H54 (cell line): Measurements from ENCODE around the gene PRR13.
"Not testable (repeated sequence)": the region's sequence is repeated elsewhere in the genome, so short reads cannot be mapped to it uniquely, and the experiment has no call there.

Experiments used
- DNase-seq: peaks from one replicate; pipeline ENCODE4 v3.0.0; 2011; ENCODE audit warnings: low spot score, mixed read lengths; ENCODE audit not compliant: insufficient read length
- FAIRE-seq: peaks from 3 replicates; lab custom pipeline; 2011; peaks lifted over from hg19 to GRCh38; lab: Jason Lieb, UNC
- POLR2A ChIP-seq: IDR thresholded peaks from 2 replicates; pipeline ENCODE4 v1.6.1; 2011; ENCODE audit warnings: low read depth, mild to moderate bottlenecking, low read length

PRR13 gene

GRCh38 chr12:53467880-53468279, 26.3 kb downstream of the PRR13 start:
- FAIRE-seq (no peak), DNase-seq (no peak)
- TF ChIP-seq POLR2A = no peak

DNA sequence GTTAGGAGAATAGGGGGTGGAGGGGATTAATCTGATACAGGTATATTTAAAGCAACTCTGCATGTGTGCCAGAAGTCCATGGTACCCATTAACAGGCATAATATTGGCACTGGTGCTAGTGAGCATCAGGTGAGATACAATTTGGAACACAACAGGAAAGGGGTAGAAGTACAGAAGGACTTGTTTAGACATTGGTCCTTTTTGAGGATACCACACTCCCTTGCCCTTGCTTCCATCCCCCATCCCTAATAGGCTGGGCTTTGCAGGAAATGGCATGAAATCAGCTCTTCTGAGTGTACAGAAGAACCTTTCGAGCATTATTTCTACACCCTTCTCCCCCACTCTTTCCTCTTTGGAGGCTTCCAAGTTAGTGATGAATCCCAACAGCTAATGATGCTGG, 26.7 kb downstream of the PRR13 start:
- DNase-seq (no peak), FAIRE-seq (no peak)
- TF ChIP-seq POLR2A = no peak

- FAIRE-seq = no peak
- TF ChIP-seq POLR2A = no peak
Observed at GRCh38 chr12:53472056-53472582, 30.6 kb downstream of the PRR13 start.

GRCh38 chr12:53474077-53474476, 32.5 kb downstream of the PRR13 start:
- DNase-seq = no peak
- no peak for FAIRE-seq
- TF ChIP-seq POLR2A = no peak

More at GRCh38 chr12:53472056-53472582, 30.6 kb downstream of the PRR13 start:
- no peak for DNase-seq

DNA sequence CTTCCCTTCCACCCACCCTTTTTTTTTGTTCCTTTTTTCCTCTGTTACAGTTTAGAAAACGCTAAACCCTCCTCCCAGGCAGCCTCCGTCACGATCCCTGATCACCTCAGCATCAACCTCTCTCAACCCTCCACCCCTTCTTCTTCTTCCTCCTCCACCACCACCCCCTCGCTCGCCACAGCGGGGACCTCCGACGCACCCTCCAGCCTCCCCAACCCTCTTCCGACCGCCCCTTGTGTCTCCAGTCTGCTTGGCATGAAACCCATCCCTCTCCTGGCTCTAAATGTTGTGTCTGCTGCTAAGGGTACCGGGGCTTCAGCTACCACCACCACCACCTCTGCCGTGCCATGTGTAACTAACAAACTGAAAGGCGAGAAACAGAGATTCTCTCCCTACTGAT, 33.3 kb downstream of the PRR13 start:
- DNase-seq = no peak
- no peak for TF ChIP-seq POLR2A
- no peak for FAIRE-seq

GRCh38 chr12:53476769-53477209, 35.3 kb downstream of the PRR13 start:
- FAIRE-seq (no peak), DNase-seq (no peak)
- TF ChIP-seq POLR2A = no peak

DNA sequence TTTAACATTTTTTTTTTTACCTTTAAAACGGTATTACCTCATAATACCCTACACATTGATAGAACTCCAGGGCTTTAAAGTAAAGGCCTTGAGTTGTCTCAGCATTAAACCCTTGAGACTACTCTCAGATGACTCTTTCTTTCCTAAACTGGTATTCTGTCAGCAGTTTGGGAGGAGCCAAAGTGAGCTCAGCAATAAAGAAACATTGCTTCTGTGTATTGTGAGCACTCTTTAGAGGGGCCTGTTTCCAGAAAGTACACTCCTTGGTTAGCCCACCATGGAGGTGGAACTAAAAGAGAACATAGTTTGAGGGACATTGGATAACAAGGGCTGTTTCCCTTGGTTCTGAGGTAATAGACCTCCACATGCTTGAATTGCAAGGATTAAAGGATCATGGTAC, 37.3 kb downstream of the PRR13 start:
- no peak for FAIRE-seq
- no peak for TF ChIP-seq POLR2A

DNA sequence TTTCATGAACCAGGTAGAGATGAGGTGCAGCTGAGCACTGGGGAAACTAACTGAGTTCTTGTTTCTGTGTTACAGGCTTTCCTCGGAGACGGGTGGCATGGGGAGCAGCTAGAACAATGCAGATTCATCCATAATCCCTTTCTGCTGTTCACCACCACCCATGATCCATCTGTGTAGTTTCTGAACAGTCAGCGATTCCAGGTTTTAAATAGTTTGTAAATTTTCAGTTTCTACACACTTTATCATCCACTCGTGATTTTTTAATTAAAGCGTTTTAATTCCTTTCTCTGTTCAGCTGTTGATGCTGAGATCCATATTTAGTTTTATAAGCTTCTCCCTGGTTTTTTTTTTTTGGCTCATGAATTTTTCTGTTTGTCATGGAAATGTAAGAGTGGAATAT, 37.8 kb downstream of the PRR13 start:
- FAIRE-seq = no peak
- no peak for DNase-seq
- no peak for TF ChIP-seq POLR2A

More for the DNA sequence above, 37.3 kb downstream of the PRR13 start:
- no peak for DNase-seq

GRCh38 chr12:53480491-53481442, 39.2 kb downstream of the PRR13 start:
- DNase-seq (no peak), FAIRE-seq (no peak)
- TF ChIP-seq POLR2A = no peak

DNA sequence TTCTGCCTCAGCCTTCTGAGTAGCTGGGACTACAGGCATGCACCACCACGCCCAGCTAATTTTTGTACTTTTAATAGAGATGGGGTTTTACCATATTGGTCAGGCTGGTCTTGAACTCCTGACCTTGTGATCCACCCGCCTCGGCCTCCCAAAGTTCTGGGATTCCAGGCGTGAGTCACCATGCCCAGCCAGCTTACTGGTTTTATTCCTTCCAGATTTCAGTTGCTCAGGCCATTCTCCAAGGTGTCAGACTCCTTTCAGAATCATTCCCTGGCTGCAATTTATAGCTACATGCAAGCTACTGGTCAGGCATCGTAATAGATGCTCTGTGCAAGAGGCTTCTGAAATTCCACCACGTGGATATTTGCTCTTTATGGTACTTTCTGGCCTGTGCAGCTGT, 39.9 kb downstream of the PRR13 start:
- FAIRE-seq, DNase-seq: not testable (repeated sequence)

GRCh38 chr12:53481939-53482586, 40.5 kb downstream of the PRR13 start:
- no peak for TF ChIP-seq POLR2A
- no peak for DNase-seq
- FAIRE-seq = no peak

DNA sequence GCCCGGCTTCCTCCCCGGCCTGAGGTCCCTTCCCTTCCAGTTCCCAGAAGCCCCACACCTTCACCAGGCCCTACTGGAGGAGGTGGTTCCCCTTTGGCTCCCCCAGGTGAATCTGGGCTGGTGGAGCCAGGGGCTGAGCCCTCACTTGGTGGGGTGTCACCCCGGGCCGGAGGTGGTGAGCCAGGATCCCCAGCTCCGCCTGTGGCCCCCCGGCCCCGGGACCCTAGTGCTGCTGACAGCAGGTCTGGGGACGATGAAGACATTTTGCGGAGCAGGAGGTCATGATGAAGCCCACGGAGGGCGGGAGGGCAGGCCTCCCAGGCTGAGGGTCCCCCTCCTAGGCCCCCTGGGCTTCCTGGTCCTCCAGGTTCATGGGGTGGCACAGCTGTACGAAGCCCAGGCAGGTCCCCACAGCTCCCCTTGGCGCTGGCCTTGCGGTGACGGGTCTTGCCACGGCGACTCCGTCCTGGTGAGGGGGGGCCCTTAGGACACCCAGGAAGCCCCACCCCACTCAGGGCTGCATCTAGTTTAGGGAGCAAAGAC, 41.2 kb downstream of the PRR13 start:
- DNase-seq (no peak), FAIRE-seq (no peak)
- no peak for TF ChIP-seq POLR2A

GRCh38 chr12:53483225-53483978, 41.9 kb downstream of the PRR13 start:
- no peak for TF ChIP-seq POLR2A
- no peak for FAIRE-seq
- DNase-seq = no peak

DNA sequence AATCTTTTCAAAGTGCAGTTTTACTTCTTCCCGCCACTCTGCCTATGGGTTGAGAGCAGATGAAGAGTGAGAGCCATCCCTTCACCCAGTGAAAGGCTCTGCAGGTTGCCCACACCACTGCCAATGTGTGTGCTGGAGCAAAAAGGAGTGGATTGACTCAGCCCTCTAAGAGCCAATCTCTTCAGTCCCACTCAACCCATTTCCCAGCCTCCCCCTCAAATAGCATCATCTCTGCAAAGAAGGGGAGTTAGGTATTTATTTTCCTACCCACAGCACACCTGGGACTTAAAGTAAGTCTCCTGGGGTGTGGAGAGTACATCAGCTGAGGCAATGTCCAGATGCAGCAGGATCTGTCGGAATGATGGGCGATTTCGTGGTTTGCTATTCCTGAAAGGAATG, 42.4 kb downstream of the PRR13 start:
- TF ChIP-seq POLR2A = no peak
- no peak for DNase-seq
- FAIRE-seq = no peak
